Measurements from ENCODE around the gene PLS1. TPM values are rescaled to one million over a fixed set of nuclear protein-coding genes. Genes with fewer than 3 reads are reported as not detected.

Gene PLS1
- total RNA-seq, 1 experiment from 2014 or later = 38.8 TPM

- TF ChIP-seq RAD21 (IDR thresholded peaks at IDR 0.05; ENCODE audit: low read depth) = no peak
- TF ChIP-seq FOSL1 (IDR thresholded peaks at IDR 0.05; ENCODE audit: low read depth) = no peak
- no peak for TF ChIP-seq MAX (IDR thresholded peaks at IDR 0.05)
- TF ChIP-seq, protein P1, sequence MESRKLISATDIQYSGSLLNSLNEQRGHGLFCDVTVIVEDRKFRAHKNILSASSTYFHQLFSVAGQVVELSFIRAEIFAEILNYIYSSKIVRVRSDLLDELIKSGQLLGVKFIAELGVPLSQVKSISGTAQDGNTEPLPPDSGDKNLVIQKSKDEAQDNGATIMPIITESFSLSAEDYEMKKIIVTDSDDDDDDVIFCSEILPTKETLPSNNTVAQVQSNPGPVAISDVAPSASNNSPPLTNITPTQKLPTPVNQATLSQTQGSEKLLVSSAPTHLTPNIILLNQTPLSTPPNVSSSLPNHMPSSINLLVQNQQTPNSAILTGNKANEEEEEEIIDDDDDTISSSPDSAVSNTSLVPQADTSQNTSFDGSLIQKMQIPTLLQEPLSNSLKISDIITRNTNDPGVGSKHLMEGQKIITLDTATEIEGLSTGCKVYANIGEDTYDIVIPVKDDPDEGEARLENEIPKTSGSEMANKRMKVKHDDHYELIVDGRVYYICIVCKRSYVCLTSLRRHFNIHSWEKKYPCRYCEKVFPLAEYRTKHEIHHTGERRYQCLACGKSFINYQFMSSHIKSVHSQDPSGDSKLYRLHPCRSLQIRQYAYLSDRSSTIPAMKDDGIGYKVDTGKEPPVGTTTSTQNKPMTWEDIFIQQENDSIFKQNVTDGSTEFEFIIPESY (IDR thresholded peaks at IDR 0.05; ENCODE audit: extremely low read depth, insufficient replicate concordance, low read length) = no peak
- TF ChIP-seq, protein P2, sequence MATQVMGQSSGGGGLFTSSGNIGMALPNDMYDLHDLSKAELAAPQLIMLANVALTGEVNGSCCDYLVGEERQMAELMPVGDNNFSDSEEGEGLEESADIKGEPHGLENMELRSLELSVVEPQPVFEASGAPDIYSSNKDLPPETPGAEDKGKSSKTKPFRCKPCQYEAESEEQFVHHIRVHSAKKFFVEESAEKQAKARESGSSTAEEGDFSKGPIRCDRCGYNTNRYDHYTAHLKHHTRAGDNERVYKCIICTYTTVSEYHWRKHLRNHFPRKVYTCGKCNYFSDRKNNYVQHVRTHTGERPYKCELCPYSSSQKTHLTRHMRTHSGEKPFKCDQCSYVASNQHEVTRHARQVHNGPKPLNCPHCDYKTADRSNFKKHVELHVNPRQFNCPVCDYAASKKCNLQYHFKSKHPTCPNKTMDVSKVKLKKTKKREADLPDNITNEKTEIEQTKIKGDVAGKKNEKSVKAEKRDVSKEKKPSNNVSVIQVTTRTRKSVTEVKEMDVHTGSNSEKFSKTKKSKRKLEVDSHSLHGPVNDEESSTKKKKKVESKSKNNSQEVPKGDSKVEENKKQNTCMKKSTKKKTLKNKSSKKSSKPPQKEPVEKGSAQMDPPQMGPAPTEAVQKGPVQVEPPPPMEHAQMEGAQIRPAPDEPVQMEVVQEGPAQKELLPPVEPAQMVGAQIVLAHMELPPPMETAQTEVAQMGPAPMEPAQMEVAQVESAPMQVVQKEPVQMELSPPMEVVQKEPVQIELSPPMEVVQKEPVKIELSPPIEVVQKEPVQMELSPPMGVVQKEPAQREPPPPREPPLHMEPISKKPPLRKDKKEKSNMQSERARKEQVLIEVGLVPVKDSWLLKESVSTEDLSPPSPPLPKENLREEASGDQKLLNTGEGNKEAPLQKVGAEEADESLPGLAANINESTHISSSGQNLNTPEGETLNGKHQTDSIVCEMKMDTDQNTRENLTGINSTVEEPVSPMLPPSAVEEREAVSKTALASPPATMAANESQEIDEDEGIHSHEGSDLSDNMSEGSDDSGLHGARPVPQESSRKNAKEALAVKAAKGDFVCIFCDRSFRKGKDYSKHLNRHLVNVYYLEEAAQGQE (IDR thresholded peaks at IDR 0.05; ENCODE audit: low read depth) = no peak
- no peak overlapping the region for H3K4me2 ChIP-seq (ENCODE audit: low read length)
- H3K4me3 ChIP-seq (replicated peaks in 1 of 2; ENCODE audit: low read depth in 1 of 2, low read length in 2 of 2) = no peak overlapping the region
- DNase-seq (ENCODE audit: low read depth, low spot score) (no peak), ATAC-seq (no peak)
- H4K20me1 ChIP-seq (ENCODE audit: insufficient read depth) = no peaks in the 10 kb centered on the region
- CTCF ChIA-PET = no interaction called here
- intact Hi-C loops (cut with micrococcal nuclease) = no loop called here
- H3K27me3 ChIP-seq (ENCODE audit: insufficient read depth, low read length) = no peaks in the 10 kb centered on the region
- H2AFZ ChIP-seq (ENCODE audit: low read depth, low read length, poor library complexity, severe bottlenecking) = no peak overlapping the region
- no TSS peak for BruUV-seq (replicated peaks)
- H3K9ac ChIP-seq (ENCODE audit: low read length) = no peak overlapping the region
- H3K9me2 ChIP-seq (ENCODE audit: insufficient read depth) = no peaks in the 10 kb centered on the region
- POLR2A ChIA-PET = no interaction called here
- H3K36me3 ChIP-seq (ENCODE audit: control insufficient read depth in 1 of 2, insufficient read depth in 2 of 2, low read length in 2 of 2) = no peaks in the 10 kb centered on the region
- H3K4me1 ChIP-seq (ENCODE audit: control insufficient read depth in 1 of 2, insufficient read depth in 2 of 2, low read length in 2 of 2) = no peaks in the 10 kb centered on the region
- RAD21 ChIA-PET (ENCODE audit: low non-redundant PET in 1 of 2, low total read pairs in 2 of 2, uncharacterized antibody in 2 of 2, unreplicated experiment in 2 of 2) = no interaction called here
- no peaks in the 10 kb centered on the region for H3K9me3 ChIP-seq (ENCODE audit: control insufficient read depth in 1 of 2, insufficient read depth in 1 of 2, low read depth in 1 of 2, low read length in 2 of 2)
- H3K27ac ChIP-seq (ENCODE audit: low read depth, low read length) = no peak overlapping the region
- H3K79me2 ChIP-seq (ENCODE audit: insufficient read depth, low read length) = peaks cover 4% of the 10 kb centered on the region
Observed at GRCh38 chr3:142636664-142637063, 40.5 kb downstream of the PLS1 start.

All from HCT116 (cell line).